Muscle layer of colon (tissue), 2 donors: ENCODE measurements around the gene TBC1D1.

ENCODE experiments used
- H3K27ac ChIP-seq: one replicate; pipeline ENCODE4 v1.7.0; 2013; ENCODE audit warnings: low read depth, mild to moderate bottlenecking, low read length, moderate library complexity
- H3K27me3 ChIP-seq, 2 donors: one replicate each; pipeline ENCODE4 v1.7.0; 2013; ENCODE audit warnings: low read length in 2 of 2, mild to moderate bottlenecking in 2 of 2; ENCODE audit not compliant: insufficient read depth in 2 of 2, control insufficient read depth in 1 of 2
- H3K36me3 ChIP-seq: one replicate; pipeline ENCODE4 v1.7.0; 2013; ENCODE audit warnings: mild to moderate bottlenecking, low read length; ENCODE audit not compliant: insufficient read depth
- H3K4me1 ChIP-seq: one replicate; pipeline ENCODE4 v1.7.0; 2013; ENCODE audit warnings: mild to moderate bottlenecking, low read length; ENCODE audit not compliant: insufficient read depth
- H3K4me3 ChIP-seq, 2 donors: one replicate each; pipeline ENCODE4 v1.7.0; 2013; ENCODE audit warnings: low read length in 2 of 2, low read depth in 1 of 2, mild to moderate bottlenecking in 1 of 2, moderate library complexity in 1 of 2
- H3K9ac ChIP-seq: one replicate; pipeline ENCODE4 v1.7.0; 2013; ENCODE audit warnings: low read length
- H3K9me3 ChIP-seq: one replicate; pipeline ENCODE4 v1.7.0; 2013; ENCODE audit warnings: mild to moderate bottlenecking, low read length
- donor health status: abdominal sarcoma.
- donor health status: Adenocarcinoma of cecum.

Gene TBC1D1

GRCh38 chr4:38178392-38178995 lies 287.6 kb downstream of the TBC1D1 start:
- H3K4me3 ChIP-seq = no peak overlapping the region
- H3K36me3 ChIP-seq = no peaks in the 10 kb centered on the region
- H3K9me3 ChIP-seq = no peaks in the 10 kb centered on the region
- no peak overlapping the region for H3K27ac ChIP-seq
- H3K27me3 ChIP-seq = no peaks in the 10 kb centered on the region
- H3K9ac ChIP-seq = no peak overlapping the region
- peaks cover 6% of the 10 kb centered on the region for H3K4me1 ChIP-seq

GRCh38 chr4:38179690-38180377 lies 288.9 kb downstream of the TBC1D1 start:
- Histone ChIP-seq H3K9me3 (no peaks in the 10 kb centered on the region), H3K4me3 (no peak overlapping the region), H3K36me3 (no peaks in the 10 kb centered on the region), H3K9ac (no peak overlapping the region), H3K4me1 (peaks cover 6% of the 10 kb centered on the region), H3K27me3 (no peaks in the 10 kb centered on the region), H3K27ac (no peak overlapping the region)

- no peak overlapping the region for H3K27ac ChIP-seq
- no peaks in the 10 kb centered on the region for H3K27me3 ChIP-seq
- H3K9ac ChIP-seq = no peak overlapping the region
- H3K36me3 ChIP-seq = no peaks in the 10 kb centered on the region
- H3K9me3 ChIP-seq = no peaks in the 10 kb centered on the region
- H3K4me1 ChIP-seq = peaks cover 6% of the 10 kb centered on the region
- no peak overlapping the region for H3K4me3 ChIP-seq
These were observed 289.6 kb downstream of the TBC1D1 start for GRCh38 chr4:38180456-38180855.

DNA sequence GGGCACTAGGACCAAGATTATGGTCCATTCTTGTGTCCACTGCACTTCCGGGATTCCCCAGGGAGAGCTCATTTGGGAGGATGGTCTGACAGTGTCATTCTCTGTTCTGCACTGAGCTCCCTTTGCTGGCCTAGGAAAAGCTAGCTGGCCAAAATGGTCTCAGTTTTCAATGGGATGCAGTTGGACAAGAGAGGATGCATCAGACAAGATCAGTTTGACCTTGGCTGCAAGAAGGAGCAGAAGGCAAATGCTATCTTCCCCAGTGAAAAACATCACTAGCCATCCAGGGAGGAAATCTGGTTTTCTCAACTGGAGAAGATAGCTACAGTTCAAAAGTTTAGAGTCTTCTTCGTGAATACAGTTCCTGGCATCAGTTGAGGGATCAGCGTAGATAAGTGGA lies 290.4 kb downstream of the TBC1D1 start:
- no peak overlapping the region for H3K9ac ChIP-seq
- no peaks in the 10 kb centered on the region for H3K9me3 ChIP-seq
- no peak overlapping the region for H3K27ac ChIP-seq
- no peaks in the 10 kb centered on the region for H3K36me3 ChIP-seq
- no peaks in the 10 kb centered on the region for H3K27me3 ChIP-seq
- peaks cover 6% of the 10 kb centered on the region for H3K4me1 ChIP-seq
- no peak overlapping the region for H3K4me3 ChIP-seq

- no peaks in the 10 kb centered on the region for H3K9me3 ChIP-seq
- no peaks in the 10 kb centered on the region for H3K27me3 ChIP-seq
- no peak overlapping the region for H3K27ac ChIP-seq
- H3K36me3 ChIP-seq = no peaks in the 10 kb centered on the region
- peaks cover 6% of the 10 kb centered on the region for H3K4me1 ChIP-seq
- H3K4me3 ChIP-seq = no peak overlapping the region
- no peak overlapping the region for H3K9ac ChIP-seq
These were observed 291.6 kb downstream of the TBC1D1 start for GRCh38 chr4:38182334-38182998.

DNA sequence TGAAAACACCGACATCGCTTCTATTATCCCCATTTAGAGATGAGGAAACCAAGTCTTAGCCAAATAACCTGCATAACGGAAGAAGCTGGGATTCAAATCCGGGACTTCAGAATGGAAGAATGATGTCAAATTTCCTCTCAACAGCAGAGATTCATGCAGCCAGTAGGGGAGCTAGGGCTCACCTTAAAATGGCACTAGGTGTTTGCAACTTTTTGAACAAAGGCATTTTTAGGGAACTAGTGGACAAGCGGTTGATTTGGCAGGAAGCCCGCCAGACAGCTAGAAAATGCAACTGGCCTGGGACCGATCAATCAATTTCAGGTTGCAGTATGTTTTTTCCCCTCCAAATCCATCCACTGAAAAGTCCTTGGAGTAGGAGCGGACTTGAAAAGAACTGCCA lies 293.5 kb downstream of the TBC1D1 start:
- H3K9me3 ChIP-seq = no peaks in the 10 kb centered on the region
- H3K27ac ChIP-seq = no peak overlapping the region
- H3K4me1 ChIP-seq = peaks cover 6% of the 10 kb centered on the region

GRCh38 chr4:38185406-38186144 lies 294.7 kb downstream of the TBC1D1 start:
- Histone ChIP-seq H3K4me1 (peaks cover 4% of the 10 kb centered on the region), H3K4me3 (no peak overlapping the region), H3K27ac (no peak overlapping the region), H3K9me3 (no peaks in the 10 kb centered on the region), H3K9ac (no peak overlapping the region), H3K27me3 (no peaks in the 10 kb centered on the region), H3K36me3 (no peaks in the 10 kb centered on the region)

More for the DNA sequence above, 293.5 kb downstream of the TBC1D1 start:
- no peak overlapping the region for H3K4me3 ChIP-seq
- H3K36me3 ChIP-seq = no peaks in the 10 kb centered on the region
- no peak overlapping the region for H3K9ac ChIP-seq
- H3K27me3 ChIP-seq = no peaks in the 10 kb centered on the region

GRCh38 chr4:38188136-38188535 lies 297.3 kb downstream of the TBC1D1 start:
- H3K9ac ChIP-seq = no peak overlapping the region
- peaks cover 11% of the 10 kb centered on the region for H3K4me1 ChIP-seq
- H3K4me3 ChIP-seq = no peak overlapping the region
- no peaks in the 10 kb centered on the region for H3K27me3 ChIP-seq
- H3K9me3 ChIP-seq = no peaks in the 10 kb centered on the region
- H3K36me3 ChIP-seq = no peaks in the 10 kb centered on the region
- H3K27ac ChIP-seq = no peak overlapping the region

GRCh38 chr4:38188631-38189101 lies 297.8 kb downstream of the TBC1D1 start:
- H3K27ac ChIP-seq = no peak overlapping the region
- H3K27me3 ChIP-seq = no peaks in the 10 kb centered on the region
- peaks cover 11% of the 10 kb centered on the region for H3K4me1 ChIP-seq
- no peaks in the 10 kb centered on the region for H3K9me3 ChIP-seq
- H3K36me3 ChIP-seq = no peaks in the 10 kb centered on the region
- H3K4me3 ChIP-seq = no peak overlapping the region
- no peak overlapping the region for H3K9ac ChIP-seq
